HFFc6 (cell line): ENCODE data around the gene PID1. TPM values are rescaled to one million over a fixed set of nuclear protein-coding genes. Genes with fewer than 3 reads are reported as not detected.

ENCODE experiments used
- DNase-seq: peaks from one replicate; pipeline ENCODE4 v3.0.0-alpha.2; 2018
- H3K27ac Mint-ChIP-seq: 2 replicates; pipeline ENCODE4 v1.8.0; 2020; ENCODE audit warnings: mild to moderate bottlenecking, mixed read lengths
- H3K27me3 Mint-ChIP-seq: 2 replicates; pipeline ENCODE4 v1.8.0; 2021; ENCODE audit warnings: mild to moderate bottlenecking, moderate library complexity, mixed read lengths; ENCODE audit not compliant: insufficient read depth
- H3K36me3 Mint-ChIP-seq: 2 replicates; pipeline ENCODE4 v1.8.0; 2021; ENCODE audit warnings: low read depth, mixed read lengths
- H3K4me1 Mint-ChIP-seq: 2 replicates; pipeline ENCODE4 v1.8.0; 2020; ENCODE audit warnings: low read depth, mixed read lengths
- H3K4me3 Mint-ChIP-seq: 2 replicates; pipeline ENCODE4 v1.8.0; 2020; ENCODE audit warnings: mild to moderate bottlenecking, moderate library complexity, mixed read lengths
- H3K9me3 Mint-ChIP-seq: 2 replicates; pipeline ENCODE4 v1.8.0; 2020; ENCODE audit warnings: mild to moderate bottlenecking, mixed read lengths
- total RNA-seq, 6 experiments: library from RNA; stranded (reverse); fragmentation: NEBNext Ultra II Directional; extraction: Animal tissue kit (Norgen Biotek cat#: 25700); gene quantifications; 2 replicates in 1 of 6; 3 replicates in 5 of 6; pipeline ENCODE4 v1.2.3, GENCODE V29; 2021
- TF ChIP-seq, protein P1 (sequence below): fragments of 200-600 bp; sonication (generic); IDR thresholded peaks from 2 replicates; pipeline ENCODE4 v1.5.0; 2021; ENCODE audit warnings: antibody characterized with exemption, mild to moderate bottlenecking

PID1 gene
- total RNA-seq, 6 experiments from 2014 or later = 6.7 to 9.1 (median 8.6) TPM

DNA sequence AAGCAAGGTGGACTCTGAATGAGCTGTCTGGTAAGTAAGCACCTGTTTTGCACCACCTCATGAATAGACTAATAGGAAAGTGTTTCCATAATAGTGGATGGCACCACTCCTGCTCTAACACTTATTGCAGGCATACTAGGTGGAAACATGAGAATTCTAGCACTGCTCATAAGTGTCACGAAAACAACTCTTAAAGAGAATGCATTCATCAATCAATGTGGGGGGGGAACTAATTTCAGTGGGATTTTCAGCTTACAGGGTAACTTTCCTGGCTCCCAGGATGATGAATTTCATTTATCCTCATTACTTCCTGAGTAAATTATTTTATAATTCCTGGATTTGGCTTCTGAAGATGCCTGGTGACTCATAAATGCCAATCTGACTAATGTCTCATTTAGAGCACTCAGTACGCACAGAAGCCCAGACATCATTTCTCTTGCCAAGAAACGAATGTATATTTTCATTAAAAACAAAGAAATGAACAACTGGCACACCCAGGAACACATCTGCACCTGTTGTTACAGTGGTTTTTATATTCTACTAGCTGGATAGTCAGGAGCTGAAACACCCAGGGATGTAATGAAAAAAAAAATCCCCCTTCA, 129.6 kb downstream of the PID1 start:
- peak; percentile 72 for DNase-seq
- TF ChIP-seq, protein P1, sequence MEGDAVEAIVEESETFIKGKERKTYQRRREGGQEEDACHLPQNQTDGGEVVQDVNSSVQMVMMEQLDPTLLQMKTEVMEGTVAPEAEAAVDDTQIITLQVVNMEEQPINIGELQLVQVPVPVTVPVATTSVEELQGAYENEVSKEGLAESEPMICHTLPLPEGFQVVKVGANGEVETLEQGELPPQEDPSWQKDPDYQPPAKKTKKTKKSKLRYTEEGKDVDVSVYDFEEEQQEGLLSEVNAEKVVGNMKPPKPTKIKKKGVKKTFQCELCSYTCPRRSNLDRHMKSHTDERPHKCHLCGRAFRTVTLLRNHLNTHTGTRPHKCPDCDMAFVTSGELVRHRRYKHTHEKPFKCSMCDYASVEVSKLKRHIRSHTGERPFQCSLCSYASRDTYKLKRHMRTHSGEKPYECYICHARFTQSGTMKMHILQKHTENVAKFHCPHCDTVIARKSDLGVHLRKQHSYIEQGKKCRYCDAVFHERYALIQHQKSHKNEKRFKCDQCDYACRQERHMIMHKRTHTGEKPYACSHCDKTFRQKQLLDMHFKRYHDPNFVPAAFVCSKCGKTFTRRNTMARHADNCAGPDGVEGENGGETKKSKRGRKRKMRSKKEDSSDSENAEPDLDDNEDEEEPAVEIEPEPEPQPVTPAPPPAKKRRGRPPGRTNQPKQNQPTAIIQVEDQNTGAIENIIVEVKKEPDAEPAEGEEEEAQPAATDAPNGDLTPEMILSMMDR = no peak
- peaks cover 17% of the 10 kb centered on the region for H3K4me1 Mint-ChIP-seq
- no peak overlapping the region for H3K27ac Mint-ChIP-seq
- H3K36me3 Mint-ChIP-seq = no peaks in the 10 kb centered on the region
- no peak overlapping the region for H3K4me3 Mint-ChIP-seq
- no peaks in the 10 kb centered on the region for H3K27me3 Mint-ChIP-seq
- H3K9me3 Mint-ChIP-seq = peaks cover under 1% of the 10 kb centered on the region; the same call in 1 of the 2 replicates

DNA sequence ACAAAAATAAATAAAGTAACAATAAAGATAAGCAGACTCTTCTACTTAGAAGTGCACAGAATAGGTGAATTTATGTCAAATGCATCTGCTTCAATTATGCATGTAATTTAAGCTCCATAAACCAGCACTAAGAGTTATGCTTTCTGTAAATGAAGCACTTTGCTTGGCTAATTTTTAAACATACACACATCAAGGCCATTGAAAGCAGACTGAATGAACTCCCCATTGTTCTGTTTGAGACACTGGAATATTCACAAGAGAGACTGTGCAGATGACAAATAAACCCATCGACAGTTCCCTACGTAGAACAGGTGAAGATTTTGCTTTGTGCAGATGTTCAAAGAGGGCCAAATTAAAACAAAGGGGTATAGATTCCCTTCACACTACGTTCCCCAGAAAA, 133.4 kb downstream of the PID1 start:
- peaks cover 4% of the 10 kb centered on the region; the same call in 1 of the 2 replicates for H3K36me3 Mint-ChIP-seq
- H3K27me3 Mint-ChIP-seq = no peaks in the 10 kb centered on the region
- peaks cover 17% of the 10 kb centered on the region for H3K4me1 Mint-ChIP-seq
- H3K9me3 Mint-ChIP-seq = no peaks in the 10 kb centered on the region
- TF ChIP-seq, protein P1 = no peak
- H3K27ac Mint-ChIP-seq = no peak overlapping the region
- DNase-seq = no peak
- no peak overlapping the region for H3K4me3 Mint-ChIP-seq

DNA sequence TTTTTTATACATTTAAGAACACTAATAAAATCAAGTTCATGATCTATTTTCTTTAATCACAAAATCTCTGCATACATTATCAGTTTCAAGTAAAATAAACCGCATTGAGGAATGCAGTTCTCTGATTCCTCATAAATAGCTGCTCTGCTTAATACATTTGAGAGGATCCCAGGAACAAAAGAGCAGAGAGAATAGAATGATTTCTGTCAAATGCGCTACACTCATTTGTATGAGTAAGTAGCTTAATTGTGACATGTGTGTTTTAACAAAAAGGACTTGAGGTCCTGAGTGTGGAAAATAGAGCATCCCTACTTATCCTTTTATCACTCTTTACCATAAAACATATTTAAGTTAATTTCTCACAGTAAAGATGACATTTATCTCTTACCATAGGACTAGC, 134.0 kb downstream of the PID1 start:
- TF ChIP-seq, protein P1 = no peak
- no peak overlapping the region for H3K4me3 Mint-ChIP-seq
- no peak for DNase-seq
- H3K4me1 Mint-ChIP-seq = peaks cover 14% of the 10 kb centered on the region
- peaks cover 4% of the 10 kb centered on the region; the same call in 1 of the 2 replicates for H3K36me3 Mint-ChIP-seq
- no peaks in the 10 kb centered on the region for H3K9me3 Mint-ChIP-seq
- no peak overlapping the region for H3K27ac Mint-ChIP-seq
- no peaks in the 10 kb centered on the region for H3K27me3 Mint-ChIP-seq

DNA sequence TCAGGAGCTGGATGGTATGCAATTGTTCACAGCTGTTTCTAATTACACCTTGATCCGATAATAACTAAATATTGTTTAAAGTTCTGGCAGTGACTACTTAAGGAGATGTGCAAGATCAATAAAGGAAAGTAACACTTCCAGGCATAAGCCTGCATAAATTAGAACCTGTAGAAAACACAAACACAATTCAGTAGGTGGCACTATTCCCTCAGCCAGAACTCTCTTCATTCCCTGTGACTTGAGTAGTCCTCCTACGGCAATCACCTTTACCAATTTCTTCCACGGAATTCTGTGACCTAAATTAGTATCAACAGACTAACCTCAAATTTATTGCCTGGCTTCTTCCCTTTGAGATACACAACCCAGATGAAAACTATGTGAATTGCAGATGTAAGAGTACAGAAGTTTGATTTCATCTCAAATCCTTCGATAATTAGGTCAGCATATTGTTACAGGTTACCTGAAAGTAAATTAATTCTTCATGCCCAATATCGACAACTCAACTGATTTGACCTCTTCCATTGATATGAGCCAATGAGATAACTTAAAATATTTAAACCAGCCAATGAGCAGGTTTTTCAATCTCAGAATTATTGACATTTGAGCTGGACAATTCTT, 137.8 kb downstream of the PID1 start:
- Mint-ChIP-seq H3K27me3 (no peaks in the 10 kb centered on the region; the same call in 1 of the 2 replicates), H3K4me3 (no peak overlapping the region), H3K9me3 (no peaks in the 10 kb centered on the region), H3K36me3 (peaks cover 4% of the 10 kb centered on the region; the same call in 1 of the 2 replicates), H3K4me1 (peaks cover 9% of the 10 kb centered on the region), H3K27ac (no peak overlapping the region)
- DNase-seq = peak; percentile 29
- TF ChIP-seq, protein P1 = peak; percentile 76

DNA sequence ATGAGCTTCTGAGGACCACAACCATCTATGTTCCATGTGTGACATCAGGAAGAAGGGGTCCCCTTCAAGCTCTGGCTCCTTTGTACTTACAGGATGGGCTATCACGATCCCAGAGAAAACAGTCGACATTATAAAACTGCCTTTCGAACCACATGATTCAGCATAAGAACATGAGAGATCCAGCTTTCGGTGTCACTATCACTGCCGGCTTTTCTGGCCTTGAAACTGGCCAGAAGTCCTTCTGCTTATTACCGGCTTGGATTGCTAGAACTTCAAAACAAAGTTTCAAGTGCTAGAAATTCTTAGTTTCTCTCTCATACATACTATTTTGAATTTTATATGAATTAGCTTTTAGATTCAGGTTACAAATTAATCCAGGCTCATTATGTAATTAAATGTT, 138.9 kb downstream of the PID1 start:
- Mint-ChIP-seq H3K9me3 (no peaks in the 10 kb centered on the region), H3K27ac (no peak overlapping the region), H3K36me3 (peaks cover 4% of the 10 kb centered on the region; the same call in 1 of the 2 replicates), H3K4me1 (peaks cover 16% of the 10 kb centered on the region), H3K27me3 (no peaks in the 10 kb centered on the region; the same call in 1 of the 2 replicates), H3K4me3 (no peak overlapping the region)
- TF ChIP-seq, protein P1 = no peak
- DNase-seq = no peak
